ENCODE measurements around the gene REPS1. TPM values are rescaled to one million over a fixed set of nuclear protein-coding genes. Genes with fewer than 3 reads are reported as not detected.

REPS1 gene
- total RNA-seq, 4 donors from 2014 or later: 30.8 to 60.3 (median 43.2) TPM

DNA sequence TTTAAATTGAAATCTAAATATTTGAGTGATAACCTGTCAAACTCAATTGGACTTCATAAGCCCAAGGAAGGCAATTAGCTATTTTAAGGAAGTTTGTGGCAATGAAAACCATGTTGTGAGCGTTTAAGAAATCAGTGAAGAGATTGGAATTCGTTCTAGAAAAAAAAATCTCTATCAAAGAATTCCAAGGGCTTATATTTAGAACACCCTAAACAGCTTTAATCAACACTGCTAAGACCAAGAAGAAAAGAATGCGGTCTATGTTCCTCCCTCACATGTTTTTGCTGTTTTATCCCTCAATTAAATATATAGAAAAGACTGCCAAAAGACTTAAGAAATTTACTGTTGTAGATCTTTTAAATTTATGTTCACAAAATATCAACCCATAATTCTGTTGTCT lies 23.9 kb upstream of the REPS1 start:
- peaks cover 0 to 2% (median 0%) of the 10 kb centered on the region in 3 donors for H3K4me1 ChIP-seq
- intact Hi-C loops (cut with DNase I): no loop called here
- TF ChIP-seq POLR2A (IDR thresholded peaks at IDR 0.05): no peak
- TF ChIP-seq, protein P1, sequence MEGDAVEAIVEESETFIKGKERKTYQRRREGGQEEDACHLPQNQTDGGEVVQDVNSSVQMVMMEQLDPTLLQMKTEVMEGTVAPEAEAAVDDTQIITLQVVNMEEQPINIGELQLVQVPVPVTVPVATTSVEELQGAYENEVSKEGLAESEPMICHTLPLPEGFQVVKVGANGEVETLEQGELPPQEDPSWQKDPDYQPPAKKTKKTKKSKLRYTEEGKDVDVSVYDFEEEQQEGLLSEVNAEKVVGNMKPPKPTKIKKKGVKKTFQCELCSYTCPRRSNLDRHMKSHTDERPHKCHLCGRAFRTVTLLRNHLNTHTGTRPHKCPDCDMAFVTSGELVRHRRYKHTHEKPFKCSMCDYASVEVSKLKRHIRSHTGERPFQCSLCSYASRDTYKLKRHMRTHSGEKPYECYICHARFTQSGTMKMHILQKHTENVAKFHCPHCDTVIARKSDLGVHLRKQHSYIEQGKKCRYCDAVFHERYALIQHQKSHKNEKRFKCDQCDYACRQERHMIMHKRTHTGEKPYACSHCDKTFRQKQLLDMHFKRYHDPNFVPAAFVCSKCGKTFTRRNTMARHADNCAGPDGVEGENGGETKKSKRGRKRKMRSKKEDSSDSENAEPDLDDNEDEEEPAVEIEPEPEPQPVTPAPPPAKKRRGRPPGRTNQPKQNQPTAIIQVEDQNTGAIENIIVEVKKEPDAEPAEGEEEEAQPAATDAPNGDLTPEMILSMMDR (IDR thresholded peaks at IDR 0.05): no peak
- DNase-seq: no peak
- H3K27me3 ChIP-seq: no peaks in the 10 kb centered on the region
- no peaks in the 10 kb centered on the region for H3K36me3 ChIP-seq
- no peaks in the 10 kb centered on the region for H3K9me3 ChIP-seq
- WGBS, 2 donors: 67 to 70% methylated on average over 3 of the region's 3 CpGs
- no peak overlapping the region for H3K27ac ChIP-seq
- no peak overlapping the region for H3K4me3 ChIP-seq

DNA sequence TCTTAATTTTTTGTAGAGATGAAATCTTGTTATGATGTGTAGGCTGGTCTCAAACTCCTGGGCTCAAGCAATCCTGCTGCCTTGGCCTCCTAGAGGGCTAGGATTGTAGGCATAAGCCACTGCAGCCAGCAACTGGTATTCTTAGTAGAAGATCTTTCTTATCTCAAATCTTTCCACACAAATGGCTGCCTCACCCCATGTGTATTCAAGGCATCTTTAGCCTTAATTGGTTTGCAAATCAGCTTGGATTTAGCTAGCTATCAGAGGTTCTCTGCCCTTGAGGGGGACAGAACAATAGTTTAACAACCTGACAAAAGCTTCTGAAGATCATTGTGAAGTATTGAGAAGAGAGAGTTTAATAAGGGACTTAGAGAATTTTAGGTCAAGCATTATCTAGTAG lies 22.6 kb upstream of the REPS1 start:
- no peak for TF ChIP-seq POLR2A (IDR thresholded peaks at IDR 0.05)
- TF ChIP-seq, protein P1 (IDR thresholded peaks at IDR 0.05): no peak
- H3K4me1 ChIP-seq: no peaks in the 10 kb centered on the region
- no peaks in the 10 kb centered on the region for H3K36me3 ChIP-seq
- no peak overlapping the region for H3K4me3 ChIP-seq
- no peaks in the 10 kb centered on the region for H3K27me3 ChIP-seq
- no peak for DNase-seq
- H3K9me3 ChIP-seq: no peaks in the 10 kb centered on the region
- H3K27ac ChIP-seq: no peak overlapping the region
- intact Hi-C loops (cut with DNase I): no loop called here

- no peak for DNase-seq
- TF ChIP-seq POLR2A (IDR thresholded peaks at IDR 0.05): no peak
- TF ChIP-seq, protein P1 (IDR thresholded peaks at IDR 0.05): no peak
- Histone ChIP-seq H3K27me3 (no peaks in the 10 kb centered on the region), H3K27ac (no peak overlapping the region), H3K9me3 (no peaks in the 10 kb centered on the region), H3K4me3 (no peak overlapping the region), H3K36me3 (no peaks in the 10 kb centered on the region), H3K4me1 (no peaks in the 10 kb centered on the region)
- 86 to 89% methylated on average over 9 of the region's 9 CpGs for WGBS, 2 donors
- intact Hi-C loops (cut with DNase I): no loop called here
Measured at GRCh38 chr6:139008117-139008516, 20.1 kb upstream of the REPS1 start.

DNA sequence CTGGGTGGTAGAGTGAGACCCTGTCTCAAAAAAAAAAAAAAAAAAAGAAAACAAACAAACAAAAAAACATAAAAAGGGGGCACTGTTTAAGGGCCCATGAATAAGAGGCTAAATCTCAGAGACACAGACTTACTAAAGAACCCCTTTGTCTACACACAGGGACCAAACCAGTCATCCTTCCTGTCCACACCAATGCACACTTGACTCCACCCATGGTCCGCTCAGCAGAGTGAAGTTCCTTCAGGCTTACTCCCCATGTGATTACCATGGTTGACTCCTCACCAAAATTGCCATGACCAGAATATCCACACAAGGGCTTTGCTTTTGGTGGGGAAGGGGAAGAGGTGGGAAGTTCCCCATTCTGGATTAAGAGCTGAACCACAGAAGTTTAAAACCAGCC lies 19.4 kb upstream of the REPS1 start:
- WGBS, 2 donors: 85 to 93% methylated on average over 1 of the region's 1 CpG
- TF ChIP-seq, protein P1 (IDR thresholded peaks at IDR 0.05): no peak
- TF ChIP-seq POLR2A (IDR thresholded peaks at IDR 0.05): no peak
- no peaks in the 10 kb centered on the region for H3K9me3 ChIP-seq
- no peaks in the 10 kb centered on the region for H3K27me3 ChIP-seq
- DNase-seq: no peak
- no peak overlapping the region for H3K27ac ChIP-seq
- no peak overlapping the region for H3K4me3 ChIP-seq
- H3K36me3 ChIP-seq: no peaks in the 10 kb centered on the region
- no peaks in the 10 kb centered on the region for H3K4me1 ChIP-seq
- intact Hi-C loops (cut with DNase I): no loop called here

GRCh38 chr6:139006477-139006876 lies 18.4 kb upstream of the REPS1 start:
- intact Hi-C loops (cut with DNase I): no loop called here
- no peaks in the 10 kb centered on the region for H3K27me3 ChIP-seq
- H3K4me3 ChIP-seq: no peak overlapping the region
- H3K4me1 ChIP-seq: no peaks in the 10 kb centered on the region
- DNase-seq: no peak
- no peaks in the 10 kb centered on the region for H3K9me3 ChIP-seq
- H3K27ac ChIP-seq: no peak overlapping the region
- 78 to 79% methylated on average over 3 of the region's 3 CpGs for WGBS, 2 donors
- TF ChIP-seq, protein P1 (IDR thresholded peaks at IDR 0.05): no peak
- no peak for TF ChIP-seq POLR2A (IDR thresholded peaks at IDR 0.05)
- H3K36me3 ChIP-seq: no peaks in the 10 kb centered on the region
